ENCODE data around the gene MPRIP.

DNA sequence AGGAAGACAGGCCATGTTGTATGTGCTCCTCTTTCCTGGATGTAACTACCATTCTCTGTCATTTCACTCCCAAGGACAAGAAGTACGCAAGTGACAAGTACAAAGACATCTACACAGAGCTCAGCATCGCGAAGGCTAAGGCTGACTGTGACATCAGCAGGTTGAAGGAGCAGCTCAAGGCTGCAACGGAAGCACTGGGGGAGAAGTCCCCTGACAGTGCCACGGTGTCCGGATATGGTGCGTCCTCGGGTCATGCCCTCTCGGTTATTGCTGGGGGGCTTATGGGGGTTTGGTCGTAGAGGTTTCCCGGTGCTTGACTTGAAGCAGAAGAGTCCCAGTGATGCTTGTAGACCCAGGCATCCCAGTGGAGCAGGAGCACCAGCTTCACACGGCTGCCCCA lies 134.9 kb downstream of the MPRIP start:
- TF ChIP-seq CTCF (IDR thresholded peaks at IDR 0.05; ENCODE audit: poor library complexity) (no peak), EZH2phosphoT487 (IDR thresholded peaks at IDR 0.05; ENCODE audit: low read depth, severe bottlenecking, unreplicated experiment) (no peak), EZH2 (IDR thresholded peaks at IDR 0.05; ENCODE audit: borderline replicate concordance) (no peak)
